ENCODE data around the gene NIT1. TPM values are rescaled to one million over a fixed set of nuclear protein-coding genes. Genes with fewer than 3 reads are reported as not detected.

The NIT1 gene
- polyA plus RNA-seq, 1 experiment, result 19.2 TPM

DNA sequence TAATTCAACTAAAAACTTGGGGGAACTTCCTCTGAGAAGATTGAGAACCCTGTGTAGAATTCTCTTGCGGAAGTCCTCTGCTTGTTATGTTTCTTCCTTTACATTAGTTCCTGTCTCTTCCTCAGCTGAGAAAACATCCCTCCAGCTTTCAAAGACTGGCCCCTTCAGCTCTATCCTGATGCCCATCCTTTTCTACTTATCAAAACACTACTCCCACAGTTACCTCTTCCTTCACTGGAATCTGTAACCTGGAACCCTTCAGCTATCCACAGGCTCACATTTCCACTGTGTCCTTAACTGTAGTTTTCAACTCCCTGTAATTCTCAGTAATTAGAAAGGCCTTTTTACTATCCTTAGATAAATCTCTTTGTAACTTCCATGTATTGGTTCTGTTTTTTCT is 20.5 kb downstream of the NIT1 start:
- ChIA-PET POLR2A (interaction anchor here (0.6 to 0.7 kb wide), 3 partner anchors 15 to 21 kb away, joined by 3 to 4 read pairs (median 3); partner anchors contain the start of genes NIT1, PFDN2 and UFC1), CTCF (interaction anchor here (0.8 to 5.7 kb wide), 8 partner anchors 14 to 303 kb away, joined by 3 to 87 read pairs (median 4); partner anchors contain the start of gene KLHDC9)
- no peak for DNase-seq (ENCODE audit: low read depth, low spot score)
- H3K27ac ChIP-seq (ENCODE audit: low read depth, low read length), result no peak overlapping the region
- H3K27me3 ChIP-seq (ENCODE audit: control insufficient read depth, insufficient read depth, low read length), result no peaks in the 10 kb centered on the region
- no peak overlapping the region for H3K4me3 ChIP-seq (ENCODE audit: low read depth, low read length)
- H3K9me3 ChIP-seq (ENCODE audit: control insufficient read depth, insufficient read depth, low read length), result no peaks in the 10 kb centered on the region
- TF ChIP-seq CTCF (IDR thresholded peaks at IDR 0.05; ENCODE audit: low read depth, low read length), result no peak

DNA sequence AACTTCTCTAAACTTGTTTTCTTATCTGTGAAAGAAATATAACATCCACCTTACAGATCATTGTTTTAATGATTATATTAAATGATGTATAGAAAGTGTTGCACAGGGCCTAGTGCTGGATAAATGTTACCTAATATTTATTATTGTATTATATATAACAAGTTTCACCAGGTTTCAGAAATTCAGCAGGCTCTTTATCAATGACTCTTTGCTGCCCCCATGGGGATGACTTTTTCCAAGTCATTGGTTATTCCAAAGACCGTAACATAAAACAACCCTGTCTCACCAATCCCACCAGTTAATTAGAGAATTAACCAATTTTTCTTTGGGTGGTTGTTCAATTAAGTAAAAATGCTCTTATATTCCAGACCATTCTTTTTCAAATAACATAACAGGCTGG is 21.9 kb downstream of the NIT1 start:
- peak; percentile 66 for TF ChIP-seq CTCF (IDR thresholded peaks at IDR 0.05; ENCODE audit: low read depth, low read length)
- CTCF ChIA-PET, result interaction anchor here (1.2 to 5.7 kb wide), 6 partner anchors 26 to 243 kb away, joined by 3 to 87 read pairs (median 8); partner anchors contain the start of gene PPOX
- no peaks in the 10 kb centered on the region for H3K9me3 ChIP-seq (ENCODE audit: control insufficient read depth, insufficient read depth, low read length)
- no peak overlapping the region for H3K27ac ChIP-seq (ENCODE audit: low read depth, low read length)
- no peak for DNase-seq (ENCODE audit: low read depth, low spot score)
- POLR2A ChIA-PET, result no interaction called here
- no peaks in the 10 kb centered on the region for H3K27me3 ChIP-seq (ENCODE audit: control insufficient read depth, insufficient read depth, low read length)
- H3K4me3 ChIP-seq (ENCODE audit: low read depth, low read length), result no peak overlapping the region

DNA sequence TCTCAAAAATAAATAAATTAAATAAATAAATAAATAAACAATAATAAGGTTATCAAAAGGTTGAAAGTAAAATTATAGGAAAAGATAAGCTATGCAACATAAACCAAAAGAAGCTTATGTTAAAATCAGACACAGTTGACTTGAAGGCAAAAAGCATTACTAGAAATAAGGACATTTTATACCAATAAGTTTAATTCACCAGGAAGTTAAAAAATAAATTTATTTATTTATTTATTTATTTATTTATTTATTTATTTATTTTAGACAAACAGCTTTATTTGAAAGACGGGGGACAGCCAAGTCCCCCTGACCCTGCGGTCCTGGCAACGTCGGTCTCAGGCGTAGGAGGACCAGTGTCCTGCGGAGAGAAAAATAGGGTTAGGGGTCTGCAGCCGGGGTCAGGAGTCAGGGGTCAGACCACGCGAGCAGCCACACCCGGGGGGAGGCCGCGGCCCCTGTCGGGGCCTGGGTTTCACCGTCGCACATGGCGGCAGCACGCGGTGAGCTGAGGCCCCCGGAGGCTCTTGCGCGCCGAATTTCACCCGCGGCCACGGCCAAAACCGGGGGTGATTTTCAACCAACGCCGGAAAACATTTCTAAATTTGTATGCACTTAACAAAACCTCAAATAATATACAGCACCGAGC is 23.0 kb downstream of the NIT1 start:
- TF ChIP-seq CTCF (IDR thresholded peaks at IDR 0.05; ENCODE audit: low read depth, low read length), result no peak

GRCh38 chr1:161145832-161146231 is 27.9 kb downstream of the NIT1 start:
- no peak overlapping the region for H3K4me3 ChIP-seq (ENCODE audit: low read depth, low read length)
- no peak for TF ChIP-seq CTCF (IDR thresholded peaks at IDR 0.05; ENCODE audit: low read depth, low read length)
- no peak for DNase-seq (ENCODE audit: low read depth, low spot score)
- no peaks in the 10 kb centered on the region for H3K9me3 ChIP-seq (ENCODE audit: control insufficient read depth, insufficient read depth, low read length)
- ChIA-PET CTCF (interaction anchor here (0.7 kb wide), 1 partner anchor 1230 kb away, joined by 5 read pairs; no protein-coding TSS in a partner anchor), POLR2A (no interaction called here)
- H3K27ac ChIP-seq (ENCODE audit: low read depth, low read length), result no peak overlapping the region
- no peaks in the 10 kb centered on the region for H3K27me3 ChIP-seq (ENCODE audit: control insufficient read depth, insufficient read depth, low read length)

More for the DNA sequence above, 23.0 kb downstream of the NIT1 start:
- H3K27me3 ChIP-seq (ENCODE audit: control insufficient read depth, insufficient read depth, low read length), result no peaks in the 10 kb centered on the region
- CTCF ChIA-PET, result interaction anchor here (0.6 to 5.7 kb wide), 13 partner anchors 10 to 307 kb away, joined by 3 to 87 read pairs (median 4); partner anchors contain the start of genes ITLN2 and PPOX
- H3K27ac ChIP-seq (ENCODE audit: low read depth, low read length), result no peak overlapping the region
- H3K4me3 ChIP-seq (ENCODE audit: low read depth, low read length), result no peak overlapping the region
- POLR2A ChIA-PET, result no interaction called here
- no peaks in the 10 kb centered on the region for H3K9me3 ChIP-seq (ENCODE audit: control insufficient read depth, insufficient read depth, low read length)
- no peak for DNase-seq (ENCODE audit: low read depth, low spot score)

GRCh38 chr1:161153176-161153575 is 35.3 kb downstream of the NIT1 start:
- ChIA-PET CTCF (interaction anchor here (0.6 to 3.7 kb wide), 5 partner anchors 13 to 126 kb away, joined by 3 to 24 read pairs (median 5); partner anchors contain the start of genes PPOX and TOMM40L), POLR2A (interaction anchor here (0.6 to 1.7 kb wide), 7 partner anchors 13 to 93 kb away, joined by 3 to 7 read pairs (median 5); partner anchors contain the start of genes NDUFS2, NIT1, PFDN2 and PPOX)
- H3K27ac ChIP-seq (ENCODE audit: low read depth, low read length), result no peak overlapping the region
- H3K9me3 ChIP-seq (ENCODE audit: control insufficient read depth, insufficient read depth, low read length), result no peaks in the 10 kb centered on the region
- no peak for DNase-seq (ENCODE audit: low read depth, low spot score)
- peak overlapping the region; percentile 96 for H3K4me3 ChIP-seq (ENCODE audit: low read depth, low read length)
- H3K27me3 ChIP-seq (ENCODE audit: control insufficient read depth, insufficient read depth, low read length), result no peaks in the 10 kb centered on the region
- no peak for TF ChIP-seq CTCF (IDR thresholded peaks at IDR 0.05; ENCODE audit: low read depth, low read length)
